Measurements from ENCODE around the gene ZEB2.
A peak's percentile ranks its signal among the peaks of the same experiment; 100 is the strongest.

Gene ZEB2

GRCh38 chr2:144516981-144517865 is 2.7 kb downstream of the ZEB2 start:
- no peak for TF ChIP-seq CTCF (IDR thresholded peaks at IDR 0.05; ENCODE audit: low read depth, low read length)
- DNase-seq (ENCODE audit: extremely low read depth, low read depth) = peak; percentile 86

- DNase-seq (ENCODE audit: extremely low read depth, low read depth) = no peak
- TF ChIP-seq CTCF (IDR thresholded peaks at IDR 0.05; ENCODE audit: low read depth, low read length) = no peak
These were observed 3.4 kb downstream of the ZEB2 start for GRCh38 chr2:144516411-144516980.

GRCh38 chr2:144515696-144516410 is 4.1 kb downstream of the ZEB2 start:
- no peak for DNase-seq (ENCODE audit: extremely low read depth, low read depth)

GRCh38 chr2:144515099-144515695 is 4.7 kb downstream of the ZEB2 start:
- no peak for TF ChIP-seq CTCF (IDR thresholded peaks at IDR 0.05; ENCODE audit: low read depth, low read length)
- DNase-seq (ENCODE audit: extremely low read depth, low read depth) = no peak

More at GRCh38 chr2:144515696-144516410, 4.1 kb downstream of the ZEB2 start:
- no peak for TF ChIP-seq CTCF (IDR thresholded peaks at IDR 0.05; ENCODE audit: low read depth, low read length)

GRCh38 chr2:144514616-144515091 is 5.3 kb downstream of the ZEB2 start:
- no peak for TF ChIP-seq CTCF (IDR thresholded peaks at IDR 0.05; ENCODE audit: low read depth, low read length)
- DNase-seq (ENCODE audit: extremely low read depth, low read depth) = no peak

- no peak for TF ChIP-seq CTCF (IDR thresholded peaks at IDR 0.05; ENCODE audit: low read depth, low read length)
- DNase-seq (ENCODE audit: extremely low read depth, low read depth) = no peak
These were observed 6.4 kb downstream of the ZEB2 start for GRCh38 chr2:144513388-144514101.

Data from AG09319 (cell line).